PFSK-1 (cell line): ENCODE results near the gene VAPA.

Source experiments
- FOXP2 ChIP-seq: optimal IDR thresholded peaks from 2 replicates; pipeline ENCODE3; 2011; ENCODE audit warnings: borderline replicate concordance, control low read depth, inconsistent platforms; ENCODE audit not compliant: insufficient read depth; ENCODE audit errors: extremely low read length, extremely low read depth
- POLR2AphosphoS5 ChIP-seq: IDR thresholded peaks from 2 replicates; pipeline ENCODE4 v1.6.1; 2012; ENCODE audit warnings: low read depth, mild to moderate bottlenecking, control low read depth, low read length, moderate library complexity
- REST ChIP-seq, 2 experiments: IDR thresholded peaks; 2 replicates each; pipeline versions ENCODE4 v1.6.1 to v1.8.0; 2011 to 2012; ENCODE audit warnings: low read depth in 2 of 2, low read length in 2 of 2, control low read depth in 1 of 2, inconsistent platforms in 1 of 2, mild to moderate bottlenecking in 1 of 2, moderate library complexity in 1 of 2; ENCODE audit not compliant: insufficient read depth in 1 of 2
- SIN3A ChIP-seq: IDR thresholded peaks from 2 replicates; pipeline ENCODE4 v1.6.1; 2012; ENCODE audit warnings: mild to moderate bottlenecking, low read length, moderate library complexity, borderline replicate concordance; ENCODE audit not compliant: insufficient read depth
- TAF1 ChIP-seq: IDR thresholded peaks from 2 replicates; pipeline ENCODE4 v1.6.1; 2012; ENCODE audit warnings: low read length, control low read depth, borderline replicate concordance; ENCODE audit not compliant: insufficient read depth

GRCh38 chr18:9991011-9992000 lies 77.5 kb downstream of the VAPA start:
- TF ChIP-seq SIN3A, result no peak
- TF ChIP-seq TAF1, result no peak
- no peak for TF ChIP-seq POLR2AphosphoS5
- TF ChIP-seq REST (IDR thresholded peaks at IDR 0.05; ENCODE audit: insufficient read depth in 1 of 2, low read depth in 2 of 2, low read length in 2 of 2), result no peak
- TF ChIP-seq FOXP2, result no peak
